Activated T-cell treated with anti-CD3 and anti-CD28 coated beads, Interleukin-2, amount 50 U/mL, for 4 hours (primary cell): ENCODE data around the gene ADO. TPM values are rescaled to one million over a fixed set of nuclear protein-coding genes. Genes with fewer than 3 reads are reported as not detected.

Experiments
- ATAC-seq, 2 donors: fragments of 200-7000 bp; cut with Tn5 transposase; one replicate each; pipeline ENCODE4 v1.10.0; 2021
- DNase-seq: peaks from one replicate; pipeline ENCODE4 v3.0.0-alpha.2; 2020
- H3K27me3 Mint-ChIP-seq: one replicate; pipeline ENCODE4 v1.8.0; 2021; ENCODE audit warnings: low read depth, mixed read lengths
- H3K36me3 Mint-ChIP-seq: one replicate; pipeline ENCODE4 v1.8.0; 2022; ENCODE audit warnings: mixed read lengths; ENCODE audit not compliant: insufficient read depth
- H3K4me1 Mint-ChIP-seq: one replicate; pipeline ENCODE4 v1.8.0; 2021; ENCODE audit warnings: low read depth, mixed read lengths
- H3K4me3 Mint-ChIP-seq: one replicate; pipeline ENCODE4 v1.8.0; 2021; ENCODE audit warnings: mild to moderate bottlenecking, moderate library complexity, mixed read lengths
- H3K9me3 Mint-ChIP-seq: one replicate; pipeline ENCODE4 v1.8.0; 2021; ENCODE audit warnings: mixed read lengths
- total RNA-seq, 3 donors: library from RNA; stranded (reverse); gene quantifications; one replicate each; pipeline ENCODE4 v1.2.1, GENCODE V29; 2021

ADO gene
- total RNA-seq, 3 donors from 2014 or later, result 42.7 to 44.7 (median 44.4) TPM

GRCh38 chr10:62806251-62806650, 1.7 kb downstream of the ADO start:
- no peaks in the 10 kb centered on the region for H3K9me3 Mint-ChIP-seq
- no peaks in the 10 kb centered on the region for H3K27me3 Mint-ChIP-seq
- ATAC-seq (no peak), DNase-seq (no peak)
- H3K4me1 Mint-ChIP-seq, result peaks cover 55% of the 10 kb centered on the region
- H3K4me3 Mint-ChIP-seq, result peak overlapping the region; percentile 90
- H3K36me3 Mint-ChIP-seq, result peaks cover 29% of the 10 kb centered on the region

- H3K4me1 Mint-ChIP-seq, result peaks cover 71% of the 10 kb centered on the region
- H3K27me3 Mint-ChIP-seq, result no peaks in the 10 kb centered on the region
- H3K36me3 Mint-ChIP-seq, result peaks cover 60% of the 10 kb centered on the region
- ATAC-seq (no peak), DNase-seq (no peak)
- H3K9me3 Mint-ChIP-seq, result no peaks in the 10 kb centered on the region
- peak overlapping the region; percentile 95 for H3K4me3 Mint-ChIP-seq
Observed at GRCh38 chr10:62810156-62810902, 5.8 kb downstream of the ADO start.

- DNase-seq (peak; percentile 49), ATAC-seq (peak; percentile 55 to 65)
- Mint-ChIP-seq H3K4me1 (peaks cover 67% of the 10 kb centered on the region), H3K4me3 (peak overlapping the region; percentile 95), H3K27me3 (no peaks in the 10 kb centered on the region), H3K9me3 (no peaks in the 10 kb centered on the region), H3K36me3 (peaks cover 63% of the 10 kb centered on the region)
Observed at GRCh38 chr10:62811159-62811875, 6.8 kb downstream of the ADO start.

- H3K9me3 Mint-ChIP-seq, result no peaks in the 10 kb centered on the region
- peak; percentile 13 for DNase-seq
- no peaks in the 10 kb centered on the region for H3K27me3 Mint-ChIP-seq
- ATAC-seq, result no peak
- peak overlapping the region; percentile 95 for H3K4me3 Mint-ChIP-seq
- H3K4me1 Mint-ChIP-seq, result peaks cover 57% of the 10 kb centered on the region
- peaks cover 53% of the 10 kb centered on the region for H3K36me3 Mint-ChIP-seq
Observed at GRCh38 chr10:62812672-62813439, 8.3 kb downstream of the ADO start.

- Mint-ChIP-seq H3K9me3 (no peaks in the 10 kb centered on the region), H3K36me3 (peaks cover 50% of the 10 kb centered on the region), H3K4me1 (peaks cover 55% of the 10 kb centered on the region), H3K27me3 (no peaks in the 10 kb centered on the region), H3K4me3 (peak overlapping the region; percentile 95)
- no peak for ATAC-seq
- peak; percentile 19 for DNase-seq
Observed at GRCh38 chr10:62813453-62813852, 8.9 kb downstream of the ADO start.

- no peaks in the 10 kb centered on the region for H3K9me3 Mint-ChIP-seq
- H3K27me3 Mint-ChIP-seq, result no peaks in the 10 kb centered on the region
Observed at GRCh38 chr10:62813981-62814380, 9.5 kb downstream of the ADO start.

GRCh38 chr10:62814756-62815380, 10.3 kb downstream of the ADO start:
- Mint-ChIP-seq H3K27me3 (peaks cover 5% of the 10 kb centered on the region), H3K36me3 (peaks cover 44% of the 10 kb centered on the region)
- ATAC-seq, result no peak

More at GRCh38 chr10:62813981-62814380, 9.5 kb downstream of the ADO start:
- peaks cover 45% of the 10 kb centered on the region for H3K36me3 Mint-ChIP-seq
- H3K4me3 Mint-ChIP-seq, result peak overlapping the region; percentile 95
- H3K4me1 Mint-ChIP-seq, result peaks cover 51% of the 10 kb centered on the region
- ATAC-seq, result no peak
- no peak for DNase-seq

GRCh38 chr10:62815381-62816075, 11.0 kb downstream of the ADO start:
- Mint-ChIP-seq H3K4me1 (peaks cover 42% of the 10 kb centered on the region), H3K27me3 (peaks cover 12% of the 10 kb centered on the region), H3K36me3 (peaks cover 42% of the 10 kb centered on the region), H3K4me3 (peak overlapping the region; percentile 95), H3K9me3 (no peaks in the 10 kb centered on the region)
- DNase-seq (peak; percentile 51), ATAC-seq (no peak)

More at GRCh38 chr10:62814756-62815380, 10.3 kb downstream of the ADO start:
- Mint-ChIP-seq H3K4me3 (peak overlapping the region; percentile 95), H3K4me1 (peaks cover 48% of the 10 kb centered on the region), H3K9me3 (no peaks in the 10 kb centered on the region)
- no peak for DNase-seq

- H3K4me3 Mint-ChIP-seq, result peak overlapping the region; percentile 95
- no peak for ATAC-seq
- DNase-seq, result no peak
- H3K9me3 Mint-ChIP-seq, result no peaks in the 10 kb centered on the region
- peaks cover 39% of the 10 kb centered on the region for H3K36me3 Mint-ChIP-seq
- H3K4me1 Mint-ChIP-seq, result peaks cover 37% of the 10 kb centered on the region
- peaks cover 17% of the 10 kb centered on the region for H3K27me3 Mint-ChIP-seq
Observed at GRCh38 chr10:62816076-62816330, 11.5 kb downstream of the ADO start.

- ATAC-seq, result peak; percentile 74 to 77
- peak within 1 kb of the TSS; percentile 95 for H3K4me3 Mint-ChIP-seq
- peaks cover 39% of the 10 kb centered on the region for H3K36me3 Mint-ChIP-seq
- peaks cover 18% of the 10 kb centered on the region for H3K27me3 Mint-ChIP-seq
- peaks cover 32% of the 10 kb centered on the region for H3K4me1 Mint-ChIP-seq
- peak; percentile 93 for DNase-seq
- H3K9me3 Mint-ChIP-seq, result no peaks in the 10 kb centered on the region
Observed at GRCh38 chr10:62816331-62817120, 12.0 kb downstream of the ADO start, which contains the start of gene EGR2. TSS of gene EGR2 (minus strand) at chr10:62816366. CDS start at chr10:62816029, 337 bp downstream.

- DNase-seq, result peak; percentile 62
- peaks cover 29% of the 10 kb centered on the region for H3K4me1 Mint-ChIP-seq
- H3K4me3 Mint-ChIP-seq, result peak overlapping the region; percentile 95
- H3K27me3 Mint-ChIP-seq, result peaks cover 18% of the 10 kb centered on the region
- peaks cover 34% of the 10 kb centered on the region for H3K36me3 Mint-ChIP-seq
- ATAC-seq, result peak; percentile 5 to 12
- H3K9me3 Mint-ChIP-seq, result no peaks in the 10 kb centered on the region
Observed at GRCh38 chr10:62817121-62817765, 12.7 kb downstream of the ADO start.

- Mint-ChIP-seq H3K4me3 (peak overlapping the region; percentile 95), H3K27me3 (peaks cover 21% of the 10 kb centered on the region), H3K36me3 (peaks cover 27% of the 10 kb centered on the region), H3K9me3 (no peaks in the 10 kb centered on the region), H3K4me1 (peaks cover 25% of the 10 kb centered on the region)
- DNase-seq (peak; percentile 66), ATAC-seq (peak; percentile 38 to 41)
Observed at GRCh38 chr10:62817766-62818425, 13.4 kb downstream of the ADO start.
